HG02973 (cell line): Measurements from ENCODE around the gene UBE4B.
A peak's percentile ranks its signal among the peaks of the same experiment; 100 is the strongest.

ENCODE experiments used
- ATAC-seq: cut with Tn5 transposase; IDR thresholded peaks from one replicate; pipeline ENCODE4 v1.9.1; 2021; ENCODE audit warnings: moderate library complexity; ENCODE audit not compliant: unreplicated experiment

UBE4B gene

GRCh38 chr1:10033359-10033845, 644 bp downstream of the UBE4B start:
- ATAC-seq = peak; percentile 5

- no peak for ATAC-seq
Measured at GRCh38 chr1:10042746-10043145, 10.0 kb downstream of the UBE4B start.

GRCh38 chr1:10045480-10046355, 13.0 kb downstream of the UBE4B start:
- no peak for ATAC-seq

- ATAC-seq = no peak
Measured at GRCh38 chr1:10046356-10047085, 13.8 kb downstream of the UBE4B start.

GRCh38 chr1:10048601-10049000, 15.8 kb downstream of the UBE4B start:
- no peak for ATAC-seq

GRCh38 chr1:10050611-10051010, 17.9 kb downstream of the UBE4B start:
- no peak for ATAC-seq

GRCh38 chr1:10051656-10052055, 18.9 kb downstream of the UBE4B start:
- ATAC-seq = no peak

- no peak for ATAC-seq
Measured at GRCh38 chr1:10052347-10052746, 19.6 kb downstream of the UBE4B start.

- ATAC-seq = no peak
Measured at GRCh38 chr1:10054465-10054864, 21.7 kb downstream of the UBE4B start.

- ATAC-seq = no peak
Measured at GRCh38 chr1:10056599-10056987, 23.8 kb downstream of the UBE4B start.

- no peak for ATAC-seq
Measured at GRCh38 chr1:10057343-10057742, 24.6 kb downstream of the UBE4B start.

- no peak for ATAC-seq
Measured at GRCh38 chr1:10057796-10058195, 25.0 kb downstream of the UBE4B start.

- no peak for ATAC-seq
Measured at GRCh38 chr1:10059342-10059718, 26.6 kb downstream of the UBE4B start.

GRCh38 chr1:10060311-10061100, 27.7 kb downstream of the UBE4B start:
- no peak for ATAC-seq

- no peak for ATAC-seq
Measured at GRCh38 chr1:10061276-10061675, 28.5 kb downstream of the UBE4B start.

- ATAC-seq = no peak
Measured at GRCh38 chr1:10063878-10064277, 31.1 kb downstream of the UBE4B start.

GRCh38 chr1:10064416-10065343, 31.9 kb downstream of the UBE4B start:
- no peak for ATAC-seq

GRCh38 chr1:10065344-10065685, 32.6 kb downstream of the UBE4B start:
- no peak for ATAC-seq

- ATAC-seq = no peak
Measured at GRCh38 chr1:10065760-10066159, 33.0 kb downstream of the UBE4B start.

- no peak for ATAC-seq
Measured at GRCh38 chr1:10068605-10069294, 36.0 kb downstream of the UBE4B start.
